WTC11 (cell line): Measurements from ENCODE around the gene TBL1XR1. TPM values are rescaled to one million over a fixed set of nuclear protein-coding genes. Genes with fewer than 3 reads are reported as not detected.

ENCODE experiments used
- ATAC-seq: fragments of 200-7000 bp; cut with Tn5 transposase; 2 replicates; pipeline ENCODE4 v1.10.0; 2021; ENCODE audit warnings: mild to moderate bottlenecking, moderate library complexity
- CTCF ChIA-PET: fragments of 300-600 bp; sonication (Branson Sonifier 250); formaldehyde crosslinking; loops from one replicate; lab custom pipeline; 2021; ENCODE audit warnings: antibody characterized with exemption; lab: Charles Lee
- POLR2A ChIA-PET: fragments of 350-600 bp; sonication (Branson Sonifier 250); formaldehyde crosslinking; loops from one replicate; lab custom pipeline; 2021; ENCODE audit warnings: antibody characterized with exemption; lab: Charles Lee
- DNase-seq: peaks from one replicate; pipeline ENCODE4 v3.0.0; 2021; ENCODE audit warnings: low spot score
- H3K27ac Mint-ChIP-seq: 2 replicates; pipeline ENCODE4 v1.8.0; 2021; ENCODE audit warnings: mixed read lengths
- H3K27me3 Mint-ChIP-seq: 2 replicates; pipeline ENCODE4 v1.8.0; 2021; ENCODE audit warnings: low read depth, mild to moderate bottlenecking, moderate library complexity, mixed read lengths
- H3K36me3 Mint-ChIP-seq: 2 replicates; pipeline ENCODE4 v1.8.0; 2021; ENCODE audit warnings: mixed read lengths
- H3K4me1 Mint-ChIP-seq: 2 replicates; pipeline ENCODE4 v1.8.0; 2022; ENCODE audit warnings: mixed read lengths
- H3K4me3 Mint-ChIP-seq: 2 replicates; pipeline ENCODE4 v1.8.0; 2021; ENCODE audit warnings: mild to moderate bottlenecking, moderate library complexity, mixed read lengths
- H3K9me3 Mint-ChIP-seq: 2 replicates; pipeline ENCODE4 v1.8.0; 2021; ENCODE audit warnings: mixed read lengths
- AFF4 ChIP-seq: sonication (generic); formaldehyde crosslinking; IDR thresholded peaks from 2 replicates; pipeline ENCODE4 v1.8.1; 2023; ENCODE audit warnings: mild to moderate bottlenecking, missing genetic modification reagents, borderline replicate concordance
- AR ChIP-seq: fragments of 250-450 bp; sonication (Bioruptor Pico); IDR thresholded peaks from 2 replicates; pipeline ENCODE4 v1.9.0; 2021; ENCODE audit warnings: mild to moderate bottlenecking
- CREB1 ChIP-seq: sonication (generic); formaldehyde crosslinking; IDR thresholded peaks from 2 replicates; pipeline ENCODE4 v1.8.0; 2023; ENCODE audit warnings: mild to moderate bottlenecking, missing genetic modification reagents
- HMGXB4 ChIP-seq: sonication (generic); formaldehyde crosslinking; IDR thresholded peaks from 2 replicates; pipeline ENCODE4 v1.8.1; 2023; ENCODE audit warnings: mild to moderate bottlenecking, moderate library complexity, missing genetic modification reagents
- MYBL2 ChIP-seq: sonication (generic); formaldehyde crosslinking; IDR thresholded peaks from 2 replicates; pipeline ENCODE4 v1.8.1; 2023; ENCODE audit warnings: mild to moderate bottlenecking, moderate library complexity, missing genetic modification reagents
- NFYB ChIP-seq: sonication (generic); formaldehyde crosslinking; conservative IDR thresholded peaks from 2 replicates; pipeline ENCODE4 v1.8.0; 2022; ENCODE audit warnings: low read depth, missing genetic modification reagents
- NR3C1 ChIP-seq: sonication (generic); formaldehyde crosslinking; conservative IDR thresholded peaks from 2 replicates; pipeline ENCODE4 v1.8.1; 2023; ENCODE audit warnings: low read depth, mild to moderate bottlenecking, missing genetic modification reagents
- OVOL2 ChIP-seq: fragments of 250-450 bp; sonication (Bioruptor Pico); IDR thresholded peaks from 2 replicates; pipeline ENCODE4 v1.9.0; 2021; ENCODE audit warnings: mild to moderate bottlenecking, borderline replicate concordance
- SP1 ChIP-seq: sonication (generic); formaldehyde crosslinking; conservative IDR thresholded peaks from 2 replicates; pipeline ENCODE4 v1.8.1; 2022; ENCODE audit warnings: missing genetic modification reagents
- TP53 ChIP-seq: sonication (generic); formaldehyde crosslinking; IDR thresholded peaks from 2 replicates; pipeline ENCODE4 v1.8.1; 2023; ENCODE audit warnings: mild to moderate bottlenecking, missing genetic modification reagents
- USF2 ChIP-seq: sonication (generic); formaldehyde crosslinking; IDR thresholded peaks from 2 replicates; pipeline ENCODE4 v1.8.1; 2023; ENCODE audit warnings: mild to moderate bottlenecking, missing genetic modification reagents, moderate library complexity
- ZNF232 ChIP-seq: sonication (generic); formaldehyde crosslinking; IDR thresholded peaks from 2 replicates; pipeline ENCODE4 v1.8.0; 2022; ENCODE audit warnings: mild to moderate bottlenecking, missing genetic modification reagents
- ZNF512 ChIP-seq: sonication (generic); formaldehyde crosslinking; IDR thresholded peaks from 2 replicates; pipeline ENCODE4 v1.8.1; 2022; ENCODE audit warnings: missing genetic modification reagents, borderline replicate concordance
- ZNF532 ChIP-seq: fragments of 250-450 bp; sonication (Bioruptor Pico); IDR thresholded peaks from 2 replicates; pipeline ENCODE4 v1.9.0; 2021; ENCODE audit warnings: mild to moderate bottlenecking, borderline replicate concordance
- ZNF671 ChIP-seq: fragments of 250-450 bp; sonication (Bioruptor Pico); IDR thresholded peaks from 2 replicates; pipeline ENCODE4 v1.8.0; 2021; ENCODE audit warnings: mild to moderate bottlenecking
- total RNA-seq: library from RNA; stranded (reverse); gene quantifications from 3 replicates; pipeline ENCODE4 v1.2.3, GENCODE V29; 2021

Gene TBL1XR1
- total RNA-seq, 1 experiment from 2014 or later = 148 TPM

GRCh38 chr3:177177749-177178221, 19.5 kb downstream of the TBL1XR1 start (continued):
- TF ChIP-seq ZNF532 (CRISPR knock-in tag) (no peak), NR3C1 (CRISPR knock-in tag) (no peak), HMGXB4 (no peak), ZNF671 (CRISPR knock-in tag) (no peak), USF2 (CRISPR knock-in tag) (no peak)
- TF ChIP-seq, all 79 proteins: peak for 0

GRCh38 chr3:177174607-177175170, 22.6 kb downstream of the TBL1XR1 start:
- Mint-ChIP-seq H3K27me3 (no peaks in the 10 kb centered on the region), H3K4me3 (no peak overlapping the region), H3K9me3 (no peaks in the 10 kb centered on the region), H3K36me3 (no peaks in the 10 kb centered on the region), H3K4me1 (peaks cover 53% of the 10 kb centered on the region), H3K27ac (peak overlapping the region; percentile 18)
- TF ChIP-seq ZNF232 (CRISPR knock-in tag) (no peak), CREB1 (no peak), TP53 (CRISPR knock-in tag) (no peak), NFYB (CRISPR knock-in tag) (no peak), SP1 (no peak)
- no peak for DNase-seq
- CTCF ChIA-PET = no interaction called here
- no peak; the same call in 1 of the 2 replicates for ATAC-seq
- POLR2A ChIA-PET = interaction anchor here (0.6 kb wide), 1 partner anchor 22 kb away, joined by 9 read pairs; no protein-coding TSS in a partner anchor

- POLR2A ChIA-PET = no interaction called here
- DNase-seq (no peak), ATAC-seq (peak; percentile 66)
- Mint-ChIP-seq H3K4me1 (peaks cover 63% of the 10 kb centered on the region), H3K27ac (peak overlapping the region; percentile 46), H3K9me3 (no peaks in the 10 kb centered on the region), H3K27me3 (no peaks in the 10 kb centered on the region), H3K4me3 (peak overlapping the region; percentile 21; the same call in 1 of the 2 replicates), H3K36me3 (peaks cover 4% of the 10 kb centered on the region; the same call in 1 of the 2 replicates)
- CTCF ChIA-PET = no interaction called here
- TF ChIP-seq AFF4 = no peak
- TF ChIP-seq CREB1 = no peak
- TF ChIP-seq ZNF512 (CRISPR knock-in tag) = no peak
- TF ChIP-seq AR (CRISPR knock-in tag) = no peak
- TF ChIP-seq MYBL2 (CRISPR knock-in tag) = no peak
- TF ChIP-seq OVOL2 (CRISPR knock-in tag) = no peak
Measured at GRCh38 chr3:177169936-177170722, 27.2 kb downstream of the TBL1XR1 start.
